SH-SY5Y (cell line): ENCODE data around the gene AKAP6.

Source experiments
- GATA2 ChIP-seq: IDR thresholded peaks from 2 replicates; pipeline ENCODE4 v1.6.1; 2011; ENCODE audit warnings: mild to moderate bottlenecking, low read depth, low read length
- GATA3 ChIP-seq: IDR thresholded peaks from 2 replicates; pipeline ENCODE4 v1.6.1; 2011; ENCODE audit warnings: low read depth, mild to moderate bottlenecking, low read length, moderate library complexity

GRCh38 chr14:32621585-32621984 lies 292.5 kb downstream of the AKAP6 start:
- TF ChIP-seq GATA2 (no peak), GATA3 (no peak)
